ENCODE measurements around the gene DNAJC2.

Gene DNAJC2

GRCh38 chr7:103344453-103345149 lies at the start of gene DNAJC2:
DNAJC2 (minus strand) TSS chr7:103344767; CDS start chr7:103344622, 145 bp downstream.
- DNase-seq (ENCODE audit: low read depth in 2 of 2, low spot score in 1 of 2): peak; percentile 57 to 69

- no peak for DNase-seq (ENCODE audit: low read depth in 2 of 2, low spot score in 1 of 2)
These were observed 47.4 kb upstream of the DNAJC2 start for GRCh38 chr7:103391976-103392375.

- DNase-seq (ENCODE audit: low read depth in 2 of 2, low spot score in 1 of 2): no peak
These were observed 46.6 kb upstream of the DNAJC2 start for GRCh38 chr7:103391150-103391549.

GRCh38 chr7:103389263-103389662 lies 44.7 kb upstream of the DNAJC2 start:
- DNase-seq (ENCODE audit: low read depth in 2 of 2, low spot score in 1 of 2): no peak

GRCh38 chr7:103388469-103389140 lies 44.0 kb upstream of the DNAJC2 start:
- DNase-seq (ENCODE audit: low read depth in 2 of 2, low spot score in 1 of 2): no peak

GRCh38 chr7:103387242-103387641 lies 42.7 kb upstream of the DNAJC2 start:
- no peak for DNase-seq (ENCODE audit: low read depth in 2 of 2, low spot score in 1 of 2)

- no peak for DNase-seq (ENCODE audit: low read depth in 2 of 2, low spot score in 1 of 2)
These were observed 37.5 kb upstream of the DNAJC2 start for GRCh38 chr7:103382032-103382402.

- DNase-seq (ENCODE audit: low read depth in 2 of 2, low spot score in 1 of 2): no peak
These were observed 36.9 kb upstream of the DNAJC2 start for GRCh38 chr7:103381280-103382031.

- no peak for DNase-seq (ENCODE audit: low read depth in 2 of 2, low spot score in 1 of 2)
These were observed 36.0 kb upstream of the DNAJC2 start for GRCh38 chr7:103380395-103381191.

- no peak for DNase-seq (ENCODE audit: low read depth in 2 of 2, low spot score in 1 of 2)
These were observed 34.9 kb upstream of the DNAJC2 start for GRCh38 chr7:103379270-103379975.

GRCh38 chr7:103373866-103374643 lies 29.5 kb upstream of the DNAJC2 start:
- DNase-seq (ENCODE audit: low read depth in 2 of 2, low spot score in 1 of 2): no peak

- DNase-seq (ENCODE audit: low read depth in 2 of 2, low spot score in 1 of 2): no peak
These were observed 24.9 kb upstream of the DNAJC2 start for GRCh38 chr7:103369432-103369831.

- DNase-seq (ENCODE audit: low read depth in 2 of 2, low spot score in 1 of 2): no peak
These were observed 5.2 kb upstream of the DNAJC2 start for GRCh38 chr7:103349805-103350204.

- no peak for DNase-seq (ENCODE audit: low read depth in 2 of 2, low spot score in 1 of 2)
These were observed 4.4 kb upstream of the DNAJC2 start for GRCh38 chr7:103348959-103349358.

- DNase-seq (ENCODE audit: low read depth in 2 of 2, low spot score in 1 of 2): no peak
These were observed 3.9 kb upstream of the DNAJC2 start for GRCh38 chr7:103348452-103348851.

GRCh38 chr7:103347507-103348267 lies 3.1 kb upstream of the DNAJC2 start, which contains the start of gene PSMC2:
PSMC2 (plus strand) TSS chr7:103347643; CDS start chr7:103347712, 69 bp downstream.
- DNase-seq (ENCODE audit: low read depth in 2 of 2, low spot score in 1 of 2): peak; percentile 49 to 72

- DNase-seq (ENCODE audit: low read depth in 2 of 2, low spot score in 1 of 2): no peak
These were observed 1.8 kb upstream of the DNAJC2 start for GRCh38 chr7:103346396-103346795.

GRCh38 chr7:103343758-103344452 lies 662 bp downstream of the DNAJC2 start:
- no peak for DNase-seq (ENCODE audit: low read depth in 2 of 2, low spot score in 1 of 2)

Measured in stimulated activated CD8-positive, alpha-beta memory T cell treated with anti-CD3 and anti-CD28 coated beads, Interleukin-4, amount 100 ng/mL, for 1 hour (primary cell).